Stimulated activated CD8-positive, alpha-beta memory T cell treated with anti-CD3 and anti-CD28 coated beads, Interleukin-7, amount 100 ng/mL, for 1 hour (primary cell): ENCODE results near the gene KCNK4.

Experiments used
- DNase-seq, 2 donors: peaks; one replicate each; pipeline ENCODE4 v3.0.0-alpha.2; 2020; ENCODE audit warnings: low read depth in 2 of 2

KCNK4 gene

GRCh38 chr11:64268893-64269539, 22.1 kb upstream of the KCNK4 start:
- no peak for DNase-seq

- peak; percentile 94 to 95 for DNase-seq
Measured at GRCh38 chr11:64269540-64270220, 21.4 kb upstream of the KCNK4 start.

- no peak for DNase-seq
Measured at GRCh38 chr11:64275031-64275800, 15.9 kb upstream of the KCNK4 start.

GRCh38 chr11:64275841-64276240, 15.3 kb upstream of the KCNK4 start:
- no peak for DNase-seq

GRCh38 chr11:64276653-64277431, 14.3 kb upstream of the KCNK4 start:
- DNase-seq, result no peak

- no peak for DNase-seq
Measured at GRCh38 chr11:64278576-64279190, 12.4 kb upstream of the KCNK4 start.

GRCh38 chr11:64281957-64282770, 8.9 kb upstream of the KCNK4 start:
- DNase-seq, result no peak

GRCh38 chr11:64283092-64283491, 8.0 kb upstream of the KCNK4 start:
- DNase-seq, result no peak

GRCh38 chr11:64284048-64284961, 6.8 kb upstream of the KCNK4 start, which contains the start of gene BAD:
TSS of gene BAD (minus strand) at chr11:64284665. CDS start at chr11:64284368, 297 bp downstream.
- DNase-seq, result peak; percentile 85 to 88

GRCh38 chr11:64284962-64285884, 5.9 kb upstream of the KCNK4 start, which contains the start of gene GPR137:
TSS of gene GPR137 (plus strand) at chr11:64285848. CDS start at chr11:64286525, 677 bp downstream.
- DNase-seq, result peak; percentile 88 to 90

GRCh38 chr11:64285885-64286800, 5.0 kb upstream of the KCNK4 start:
- DNase-seq, result no peak

GRCh38 chr11:64286801-64287159, 4.3 kb upstream of the KCNK4 start:
- no peak for DNase-seq

GRCh38 chr11:64287676-64288352, 3.3 kb upstream of the KCNK4 start:
- no peak for DNase-seq

- no peak for DNase-seq
Measured at GRCh38 chr11:64288353-64288750, 2.8 kb upstream of the KCNK4 start.

- DNase-seq, result no peak
Measured at GRCh38 chr11:64289002-64289564, 2.0 kb upstream of the KCNK4 start.
